Lung (tissue), 12 donors: Measurements from ENCODE around the gene KRT1. TPM values are rescaled to one million over a fixed set of nuclear protein-coding genes. Genes with fewer than 3 reads are reported as not detected.

Experiments
- ATAC-seq: fragments of 200-7000 bp; cut with Tn5 transposase; one replicate; pipeline ENCODE4 v1.9.1; 2020; ENCODE audit warnings: moderate number of reproducible peaks; ENCODE audit not compliant: insufficient read depth, low FRiP score
- DNase-seq, 3 donors: peaks; one replicate each; pipeline ENCODE4 v3.0.0-alpha.2; 2013 to 2017
- H3K27ac ChIP-seq, 2 donors: one replicate each; pipeline ENCODE4 v1.5.1; 2013; ENCODE audit warnings: mild to moderate bottlenecking in 2 of 2, moderate library complexity in 2 of 2, control low read depth in 1 of 2, inconsistent platforms in 1 of 2, low read depth in 1 of 2, low read length in 1 of 2
- H3K27me3 ChIP-seq, 3 donors: one replicate each; pipeline ENCODE4 v1.5.1; 2013; ENCODE audit warnings: low read length in 2 of 3; ENCODE audit not compliant: control insufficient read depth in 3 of 3, insufficient read depth in 3 of 3
- H3K36me3 ChIP-seq, 4 donors: one replicate each; pipeline ENCODE4 v1.5.1; 2013; ENCODE audit warnings: low read length in 4 of 4, mild to moderate bottlenecking in 1 of 4, moderate library complexity in 1 of 4; ENCODE audit not compliant: control insufficient read depth in 4 of 4, insufficient read depth in 4 of 4
- H3K4me1 ChIP-seq, 5 donors: one replicate each; pipeline ENCODE4 v1.5.1; 2013; ENCODE audit warnings: low read length in 5 of 5, mild to moderate bottlenecking in 2 of 5, moderate library complexity in 1 of 5; ENCODE audit not compliant: control insufficient read depth in 5 of 5, insufficient read depth in 5 of 5
- H3K4me3 ChIP-seq: one replicate; pipeline ENCODE4 v1.5.1; 2013; ENCODE audit warnings: mild to moderate bottlenecking, control low read depth, moderate library complexity
- H3K9ac ChIP-seq, 2 donors: one replicate each; pipeline ENCODE4 v1.5.1; 2013; ENCODE audit warnings: low read length in 2 of 2, control low read depth in 1 of 2; ENCODE audit not compliant: insufficient read depth in 1 of 2
- H3K9me3 ChIP-seq, 4 donors: one replicate each; pipeline ENCODE4 v1.5.1; 2013; ENCODE audit warnings: low read length in 3 of 4, mild to moderate bottlenecking in 1 of 4, moderate library complexity in 1 of 4; ENCODE audit not compliant: control insufficient read depth in 4 of 4, insufficient read depth in 3 of 4
- WGBS, 2 donors: extraction: QIAGEN DNeasy Blood & Tissue Kit; methylation state at CpG; one replicate each; pipeline ENCODE4 v1.1.7; 2013; 5-methylcytosine and 5-hydroxymethylcytosine counted together
- polyA plus RNA-seq, 2 donors: library from polyadenylated mRNA; stranded (reverse); fragments of 200-250 nt; gene quantifications; one replicate each; pipeline ENCODE4 v1.2.1, GENCODE V29; 2013
- total RNA-seq, 2 donors: library from RNA; depleted of rRNA in 1 of 2; stranded (reverse); fragments of >200 nt in 1 of 2; gene quantifications; one replicate each; pipeline ENCODE4 v1.2.1, GENCODE V29; 2014 to 2021
- TF ChIP-seq, protein P1 (sequence below): IDR thresholded peaks from 2 replicates; pipeline ENCODE4 v1.5.1; 2012; ENCODE audit warnings: mild to moderate bottlenecking; ENCODE audit errors: control extremely low read depth, extremely low read depth
- donor health status: control.
- donor health status: control.
- donor health status: Bipolar disorder and iron deficiency.
- donor health status: healthy.
- donor health status: DM: yes; HTN: yes; CAD: no.

Gene KRT1
- total and polyA plus RNA-seq, 4 donors, result 0.09 to 0.82 TPM; not detected in 2

- no peaks in the 10 kb centered on the region for H3K36me3 ChIP-seq
- H3K9me3 ChIP-seq, result no peaks in the 10 kb centered on the region
- TF ChIP-seq, protein P1, sequence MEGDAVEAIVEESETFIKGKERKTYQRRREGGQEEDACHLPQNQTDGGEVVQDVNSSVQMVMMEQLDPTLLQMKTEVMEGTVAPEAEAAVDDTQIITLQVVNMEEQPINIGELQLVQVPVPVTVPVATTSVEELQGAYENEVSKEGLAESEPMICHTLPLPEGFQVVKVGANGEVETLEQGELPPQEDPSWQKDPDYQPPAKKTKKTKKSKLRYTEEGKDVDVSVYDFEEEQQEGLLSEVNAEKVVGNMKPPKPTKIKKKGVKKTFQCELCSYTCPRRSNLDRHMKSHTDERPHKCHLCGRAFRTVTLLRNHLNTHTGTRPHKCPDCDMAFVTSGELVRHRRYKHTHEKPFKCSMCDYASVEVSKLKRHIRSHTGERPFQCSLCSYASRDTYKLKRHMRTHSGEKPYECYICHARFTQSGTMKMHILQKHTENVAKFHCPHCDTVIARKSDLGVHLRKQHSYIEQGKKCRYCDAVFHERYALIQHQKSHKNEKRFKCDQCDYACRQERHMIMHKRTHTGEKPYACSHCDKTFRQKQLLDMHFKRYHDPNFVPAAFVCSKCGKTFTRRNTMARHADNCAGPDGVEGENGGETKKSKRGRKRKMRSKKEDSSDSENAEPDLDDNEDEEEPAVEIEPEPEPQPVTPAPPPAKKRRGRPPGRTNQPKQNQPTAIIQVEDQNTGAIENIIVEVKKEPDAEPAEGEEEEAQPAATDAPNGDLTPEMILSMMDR, result no peak
- no peak for ATAC-seq
- H3K27me3 ChIP-seq, result peaks cover 0 to 11% (median 0%) of the 10 kb centered on the region in 3 donors
- no peak overlapping the region for H3K9ac ChIP-seq
- no peaks in the 10 kb centered on the region for H3K4me1 ChIP-seq
- no peak for DNase-seq
- H3K27ac ChIP-seq, result no peak overlapping the region
- H3K4me3 ChIP-seq, result no peak overlapping the region
Observed at GRCh38 chr12:52663420-52663819, 16.8 kb downstream of the KRT1 start.

- no peaks in the 10 kb centered on the region for H3K36me3 ChIP-seq
- peaks cover 0 to 6% (median 0%) of the 10 kb centered on the region in 3 donors for H3K27me3 ChIP-seq
- H3K4me1 ChIP-seq, result no peaks in the 10 kb centered on the region
- H3K4me3 ChIP-seq, result no peak overlapping the region
- H3K9me3 ChIP-seq, result no peaks in the 10 kb centered on the region
- H3K27ac ChIP-seq, result no peak overlapping the region
- no peak overlapping the region for H3K9ac ChIP-seq
- ATAC-seq (no peak), DNase-seq (no peak)
- TF ChIP-seq, protein P1, result no peak
Observed at GRCh38 chr12:52662918-52663229, 17.3 kb downstream of the KRT1 start.

GRCh38 chr12:52662093-52662917, 17.9 kb downstream of the KRT1 start:
- Histone ChIP-seq H3K4me3 (no peak overlapping the region), H3K27ac (no peak overlapping the region), H3K4me1 (no peaks in the 10 kb centered on the region), H3K27me3 (peaks cover 0 to 2% (median 0%) of the 10 kb centered on the region in 3 donors), H3K36me3 (no peaks in the 10 kb centered on the region), H3K9me3 (no peaks in the 10 kb centered on the region), H3K9ac (no peak overlapping the region)
- 61 to 66% methylated on average over 10 of the region's 10 CpGs for WGBS, 2 donors
- no peak for DNase-seq
- TF ChIP-seq, protein P1, result no peak
- no peak for ATAC-seq

DNA sequence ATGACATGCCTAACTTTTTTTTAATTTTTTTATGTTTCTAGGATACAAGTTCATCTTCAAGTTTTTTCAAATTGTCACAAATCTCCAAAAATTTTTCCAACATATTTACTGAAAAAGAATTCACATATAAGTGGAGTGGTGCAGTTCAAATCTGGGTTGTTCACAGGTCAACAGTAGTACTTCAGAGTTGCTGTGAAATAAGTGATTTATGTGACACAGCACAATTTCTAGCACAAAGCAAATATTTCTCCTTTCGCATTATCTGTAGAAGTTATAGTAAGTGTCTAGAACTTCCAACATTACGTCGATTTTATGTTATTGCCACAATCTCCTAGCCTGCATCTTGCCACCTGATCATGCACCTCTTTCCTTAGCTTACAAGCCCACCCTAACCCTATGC, 18.5 kb downstream of the KRT1 start:
- no peaks in the 10 kb centered on the region for H3K36me3 ChIP-seq
- ATAC-seq (no peak), DNase-seq (no peak)
- no peaks in the 10 kb centered on the region for H3K27me3 ChIP-seq
- no peaks in the 10 kb centered on the region for H3K4me1 ChIP-seq
- H3K9ac ChIP-seq, result no peak overlapping the region
- H3K27ac ChIP-seq, result no peak overlapping the region
- WGBS, 2 donors, result 85 to 92% methylated on average over 3 of the region's 3 CpGs
- H3K9me3 ChIP-seq, result no peaks in the 10 kb centered on the region
- TF ChIP-seq, protein P1, result no peak
- H3K4me3 ChIP-seq, result no peak overlapping the region
